ENCODE data around the gene NEMP1.
"Not testable (repeated sequence)": the region's sequence is repeated elsewhere in the genome, so short reads cannot be mapped to it uniquely, and the experiment has no call there.

DNA sequence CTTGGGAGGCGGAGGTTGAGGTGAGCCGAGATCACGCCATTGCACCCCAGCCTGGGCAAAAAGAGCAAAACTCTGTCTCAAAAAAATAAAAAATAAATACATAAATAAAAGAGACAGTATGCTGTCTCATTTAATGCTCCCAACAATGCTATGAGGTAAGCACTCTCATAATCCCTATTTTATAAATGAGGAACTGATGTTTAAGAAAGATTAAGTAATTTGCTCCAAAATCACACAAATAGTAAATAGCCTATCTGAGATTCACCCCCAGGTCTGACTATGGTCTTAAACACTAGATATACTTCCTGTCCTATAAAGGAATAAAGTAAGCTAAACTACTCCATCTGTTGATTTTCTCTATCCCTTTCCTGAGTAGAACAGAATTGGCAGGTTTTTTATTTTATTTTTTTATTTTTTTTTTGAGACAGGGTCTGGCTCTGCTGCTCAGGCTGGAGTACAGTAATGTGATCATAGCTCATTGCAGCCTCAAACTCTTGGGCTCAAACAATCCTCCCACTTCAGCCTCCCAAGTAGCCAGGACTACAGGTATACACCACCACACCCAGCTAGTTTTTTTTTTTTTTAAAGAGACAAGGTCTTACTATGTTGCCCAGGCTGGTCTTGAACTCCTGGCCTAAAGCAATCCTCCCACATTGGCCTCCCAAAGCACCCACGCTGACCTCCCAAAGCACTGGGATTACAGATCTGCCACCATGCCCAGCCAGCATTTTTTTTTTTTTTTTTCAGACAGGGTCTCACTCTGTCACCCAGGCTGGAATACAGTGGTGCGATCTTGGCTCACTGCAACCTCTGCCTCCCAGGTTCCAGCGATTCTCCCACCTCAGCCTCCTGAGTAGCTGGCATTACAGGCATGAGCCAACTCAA is 4.8 kb downstream of the NEMP1 start:
- TF ChIP-seq EZH2 (IDR thresholded peaks at IDR 0.05); POLR2AphosphoS5 (IDR thresholded peaks at IDR 0.05; ENCODE audit: borderline replicate concordance, low read depth, low read length); FOXP2 (optimal IDR thresholded peaks at IDR 0.05; ENCODE audit: control extremely low read depth, extremely low read length, insufficient read depth): not testable (repeated sequence)
